Stomach smooth muscle (tissue), 2 donors: ENCODE data around the gene NFE2L3.

ENCODE experiments used
- H3K27ac ChIP-seq: one replicate; pipeline ENCODE4 v1.7.0; 2013; ENCODE audit warnings: mild to moderate bottlenecking, low read length, inconsistent platforms
- H3K27me3 ChIP-seq, 2 donors: one replicate each; pipeline ENCODE4 v1.7.0; 2013; ENCODE audit warnings: low read length in 2 of 2; ENCODE audit not compliant: insufficient read depth in 2 of 2, control insufficient read depth in 1 of 2
- H3K36me3 ChIP-seq, 2 donors: one replicate each; pipeline ENCODE4 v1.7.0; 2013; ENCODE audit warnings: low read length in 2 of 2; ENCODE audit not compliant: control insufficient read depth in 2 of 2, insufficient read depth in 2 of 2
- H3K4me1 ChIP-seq: one replicate; pipeline ENCODE4 v1.7.0; 2013; ENCODE audit warnings: low read length; ENCODE audit not compliant: control insufficient read depth, insufficient read depth
- H3K4me3 ChIP-seq, 2 donors: one replicate each; pipeline ENCODE4 v1.7.0; 2013; ENCODE audit warnings: low read length in 2 of 2
- H3K9ac ChIP-seq, 2 donors: one replicate each; pipeline ENCODE4 v1.7.0; 2013; ENCODE audit warnings: low read length in 2 of 2, mild to moderate bottlenecking in 1 of 2
- H3K9me3 ChIP-seq, 2 donors: one replicate each; pipeline ENCODE4 v1.7.0; 2013; ENCODE audit warnings: low read length in 2 of 2; ENCODE audit not compliant: control insufficient read depth in 2 of 2
- donor health status: healthy.
- donor health status: Pancreatic carcinoma.

The NFE2L3 gene

DNA sequence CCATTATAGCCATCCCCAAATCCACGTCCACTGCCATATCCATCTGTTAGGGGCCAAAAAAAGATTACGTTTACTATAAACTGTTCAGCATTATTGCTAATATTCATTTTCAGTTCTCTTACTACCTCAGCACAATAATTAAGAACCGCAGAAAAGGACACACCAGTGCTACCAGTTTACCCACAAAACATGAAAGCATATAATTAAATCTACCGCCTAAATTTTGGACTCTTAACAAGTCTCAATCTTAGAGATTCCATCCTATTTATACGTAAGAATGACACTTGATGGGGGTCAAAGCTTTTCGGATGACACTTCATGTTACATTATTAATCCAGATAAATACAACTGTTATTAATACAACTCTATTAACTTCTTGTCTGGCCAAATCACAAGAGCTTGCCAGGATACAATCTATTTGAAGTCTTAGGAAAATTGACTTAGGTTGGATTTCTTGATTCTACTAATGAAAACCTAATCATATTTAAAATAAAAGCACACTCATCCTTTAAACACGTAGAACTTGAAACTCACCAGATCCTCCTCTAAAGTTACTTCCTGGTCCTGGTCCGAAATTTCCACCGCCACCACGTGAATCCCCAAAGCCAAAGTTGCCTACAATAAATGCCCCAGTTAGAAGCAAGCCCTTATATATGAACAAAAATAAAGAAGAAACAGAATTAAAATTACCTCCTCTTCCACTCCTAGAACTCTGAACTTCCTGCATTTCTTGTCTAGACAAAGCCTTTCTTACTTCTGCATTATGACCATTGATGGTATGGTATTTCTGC is 44.1 kb downstream of the NFE2L3 start:
- Histone ChIP-seq H3K27ac (no peak overlapping the region), H3K36me3 (peaks cover 25 to 53% of the 10 kb centered on the region in 2 donors), H3K4me3 (no peak overlapping the region), H3K4me1 (peaks cover 18% of the 10 kb centered on the region), H3K27me3 (no peaks in the 10 kb centered on the region), H3K9me3 (no peaks in the 10 kb centered on the region), H3K9ac (peak overlapping the region in 1 of 2 donors; percentile 29)

DNA sequence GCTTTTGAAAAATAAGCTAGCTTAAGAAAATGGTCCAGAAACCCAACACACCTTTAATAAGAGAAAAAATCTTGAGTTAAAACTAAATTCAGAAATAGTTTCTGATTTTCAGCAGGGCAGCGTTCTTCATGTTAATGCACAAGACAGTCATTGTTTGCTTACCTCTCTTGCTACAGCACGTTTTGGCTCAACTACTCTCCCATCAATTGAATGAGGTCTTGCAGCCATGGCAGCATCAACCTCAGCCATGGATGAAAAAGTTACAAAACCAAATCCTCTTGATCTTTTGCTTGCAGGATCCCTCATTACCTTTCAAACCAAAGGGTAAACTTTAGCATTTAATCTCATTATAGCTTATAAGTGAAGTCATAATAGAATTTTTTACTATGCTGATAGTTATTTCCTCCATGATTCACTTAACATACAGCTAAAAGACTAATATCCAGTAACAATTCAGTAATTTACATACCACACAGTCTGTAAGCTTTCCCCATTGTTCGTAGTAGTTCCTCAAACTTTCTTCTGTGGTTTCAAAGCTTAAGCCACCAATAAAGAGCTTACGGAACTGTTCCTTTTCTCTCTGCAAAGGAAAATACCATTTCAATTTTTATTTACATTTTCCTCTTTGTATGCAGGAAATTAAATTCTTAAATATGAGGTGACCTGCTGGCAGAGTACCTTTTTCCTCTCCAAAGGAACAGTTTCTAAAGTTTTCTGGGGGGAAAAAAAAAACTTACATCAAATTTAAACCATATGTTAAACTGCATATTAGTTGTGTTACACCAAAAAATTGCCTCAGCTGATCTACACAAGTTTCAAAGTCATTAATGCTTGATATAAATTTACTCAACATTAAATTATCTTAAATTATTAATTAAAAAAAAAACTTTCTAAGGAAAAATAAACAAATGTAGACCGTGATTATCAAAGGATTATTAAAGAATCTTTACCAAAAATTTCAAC is 45.4 kb downstream of the NFE2L3 start:
- H3K36me3 ChIP-seq = peaks cover 15 to 42% of the 10 kb centered on the region in 2 donors
- H3K9me3 ChIP-seq = no peaks in the 10 kb centered on the region
- no peak overlapping the region for H3K27ac ChIP-seq
- peak overlapping the region; percentile 99 to 100 for H3K4me3 ChIP-seq
- H3K4me1 ChIP-seq = peaks cover 18% of the 10 kb centered on the region
- no peaks in the 10 kb centered on the region for H3K27me3 ChIP-seq
- H3K9ac ChIP-seq = no peak overlapping the region

DNA sequence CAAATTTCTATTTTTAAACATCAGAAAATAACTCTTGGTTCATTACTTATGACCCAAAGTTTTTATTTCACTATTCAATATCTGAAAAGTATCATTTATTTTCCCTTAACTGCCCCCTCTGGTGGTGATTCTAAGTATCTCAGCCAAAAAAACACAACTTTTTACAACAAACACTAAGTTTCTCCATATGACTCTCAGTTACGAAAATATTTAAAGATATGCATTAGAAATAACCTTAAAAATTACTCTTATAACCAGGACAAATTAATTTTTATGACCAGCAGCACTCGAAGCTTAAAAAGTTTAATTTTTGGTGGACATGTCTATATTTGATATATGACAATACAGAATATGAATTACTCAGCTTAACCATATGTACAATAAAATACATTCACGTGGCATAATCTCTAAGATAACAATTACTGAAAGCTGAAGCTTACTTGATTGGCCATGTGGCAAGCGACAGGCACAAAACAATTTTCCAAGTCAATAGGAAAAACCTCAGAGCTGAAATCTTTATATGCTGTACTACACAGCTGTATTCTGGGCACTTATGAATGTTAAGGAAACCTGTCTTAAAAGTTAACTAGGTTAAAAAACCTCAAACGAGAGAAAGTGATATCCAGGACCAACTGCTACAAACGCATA is 46.3 kb downstream of the NFE2L3 start:
- Histone ChIP-seq H3K9me3 (no peaks in the 10 kb centered on the region), H3K27me3 (no peaks in the 10 kb centered on the region), H3K27ac (peak overlapping the region; percentile 100), H3K36me3 (peaks cover 14 to 34% of the 10 kb centered on the region in 2 donors), H3K4me1 (peaks cover 21% of the 10 kb centered on the region), H3K4me3 (peak overlapping the region; percentile 99 to 100), H3K9ac (peak overlapping the region; percentile 100)

DNA sequence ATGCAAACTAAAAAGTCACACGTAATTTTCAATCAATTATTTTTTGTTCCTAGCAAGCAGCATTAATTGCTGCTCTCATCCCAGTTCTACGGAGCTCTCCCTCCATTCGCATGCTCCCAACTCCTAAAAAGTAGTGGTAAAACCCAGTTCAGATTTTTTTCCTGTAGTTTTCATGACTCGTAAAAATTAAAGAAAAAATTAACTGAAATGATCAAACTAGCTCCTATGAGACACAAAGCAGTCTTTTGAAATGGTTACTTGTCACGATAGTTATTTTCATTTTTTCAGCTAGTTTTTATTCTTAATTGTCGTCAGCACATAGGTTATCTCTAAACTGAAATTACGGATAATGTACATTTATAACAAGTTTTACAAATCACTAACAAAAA is 46.8 kb downstream of the NFE2L3 start:
- Histone ChIP-seq H3K27me3 (no peaks in the 10 kb centered on the region), H3K4me3 (peak overlapping the region; percentile 99 to 100)

DNA sequence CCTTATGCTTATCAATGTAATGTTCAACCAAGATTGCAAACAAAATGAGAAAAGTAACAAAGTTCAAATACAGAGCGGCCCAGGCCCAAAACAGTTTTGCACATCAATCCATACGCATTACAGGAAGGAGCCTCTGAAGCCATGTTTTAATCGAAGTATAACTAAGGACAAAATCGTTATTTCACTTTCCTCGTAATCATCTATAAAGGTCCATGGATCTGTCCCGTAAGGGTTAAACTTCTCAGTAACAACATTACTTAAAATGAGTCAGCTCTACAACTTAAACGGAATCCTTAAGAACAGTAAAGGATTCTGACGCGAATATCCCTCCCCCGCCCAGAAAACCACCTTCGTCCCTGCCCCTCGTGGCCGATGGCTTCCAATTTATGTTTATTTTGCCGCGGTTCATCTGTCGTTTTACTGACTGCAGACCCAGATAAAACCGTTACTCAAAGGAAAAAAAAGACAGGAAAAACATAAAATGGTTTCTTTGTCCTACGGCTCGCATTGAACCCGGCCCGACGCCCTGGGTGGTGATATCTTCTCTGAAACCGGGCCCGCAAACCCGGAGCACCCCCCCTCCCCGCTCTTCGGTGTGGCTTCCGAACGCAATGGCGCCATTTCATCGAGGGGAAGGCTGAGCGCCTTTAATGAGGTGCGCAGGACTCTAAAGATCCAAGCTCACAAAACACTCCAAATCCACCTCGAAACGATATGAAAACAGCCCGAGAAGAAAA is 47.5 kb downstream of the NFE2L3 start:
- peak overlapping the region; percentile 99 to 100 for H3K4me3 ChIP-seq
- peak overlapping the region; percentile 100 for H3K9ac ChIP-seq
- no peaks in the 10 kb centered on the region for H3K9me3 ChIP-seq
- H3K4me1 ChIP-seq = peaks cover 17% of the 10 kb centered on the region
- H3K27ac ChIP-seq = peak overlapping the region; percentile 100
- peaks cover 7 to 26% of the 10 kb centered on the region in 2 donors for H3K36me3 ChIP-seq
- no peaks in the 10 kb centered on the region for H3K27me3 ChIP-seq

More for the DNA sequence above, 46.8 kb downstream of the NFE2L3 start:
- Histone ChIP-seq H3K9ac (peak overlapping the region; percentile 100), H3K36me3 (peaks cover 9 to 29% of the 10 kb centered on the region in 2 donors), H3K27ac (peak overlapping the region; percentile 100), H3K9me3 (no peaks in the 10 kb centered on the region), H3K4me1 (peaks cover 19% of the 10 kb centered on the region)

DNA sequence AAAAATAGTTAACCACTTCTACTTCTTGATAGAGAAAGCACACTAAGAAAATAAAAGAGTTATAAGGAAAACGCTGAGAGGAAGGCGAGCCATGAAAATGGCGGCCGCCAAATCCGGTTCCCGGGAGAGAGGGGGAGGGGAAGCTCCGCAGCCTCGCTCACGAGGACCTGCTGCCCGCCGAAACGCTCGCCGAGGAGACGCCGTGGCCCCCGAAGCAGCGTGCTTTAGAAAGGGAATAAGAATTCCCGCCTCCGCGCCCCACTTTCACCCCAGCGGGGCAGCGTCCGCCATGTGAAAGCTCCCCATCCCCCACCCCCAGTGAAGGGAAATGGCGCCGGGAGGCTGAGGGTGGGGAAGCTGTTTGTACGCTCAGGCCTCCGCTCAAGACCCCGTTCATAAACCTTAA is 48.0 kb downstream of the NFE2L3 start:
- peaks cover 17% of the 10 kb centered on the region for H3K4me1 ChIP-seq
- peak overlapping the region; percentile 100 for H3K9ac ChIP-seq
- H3K4me3 ChIP-seq = peak overlapping the region; percentile 99 to 100
- no peaks in the 10 kb centered on the region for H3K9me3 ChIP-seq
- H3K27me3 ChIP-seq = no peaks in the 10 kb centered on the region
- peaks cover 7 to 26% of the 10 kb centered on the region in 2 donors for H3K36me3 ChIP-seq
- H3K27ac ChIP-seq = peak overlapping the region; percentile 100

DNA sequence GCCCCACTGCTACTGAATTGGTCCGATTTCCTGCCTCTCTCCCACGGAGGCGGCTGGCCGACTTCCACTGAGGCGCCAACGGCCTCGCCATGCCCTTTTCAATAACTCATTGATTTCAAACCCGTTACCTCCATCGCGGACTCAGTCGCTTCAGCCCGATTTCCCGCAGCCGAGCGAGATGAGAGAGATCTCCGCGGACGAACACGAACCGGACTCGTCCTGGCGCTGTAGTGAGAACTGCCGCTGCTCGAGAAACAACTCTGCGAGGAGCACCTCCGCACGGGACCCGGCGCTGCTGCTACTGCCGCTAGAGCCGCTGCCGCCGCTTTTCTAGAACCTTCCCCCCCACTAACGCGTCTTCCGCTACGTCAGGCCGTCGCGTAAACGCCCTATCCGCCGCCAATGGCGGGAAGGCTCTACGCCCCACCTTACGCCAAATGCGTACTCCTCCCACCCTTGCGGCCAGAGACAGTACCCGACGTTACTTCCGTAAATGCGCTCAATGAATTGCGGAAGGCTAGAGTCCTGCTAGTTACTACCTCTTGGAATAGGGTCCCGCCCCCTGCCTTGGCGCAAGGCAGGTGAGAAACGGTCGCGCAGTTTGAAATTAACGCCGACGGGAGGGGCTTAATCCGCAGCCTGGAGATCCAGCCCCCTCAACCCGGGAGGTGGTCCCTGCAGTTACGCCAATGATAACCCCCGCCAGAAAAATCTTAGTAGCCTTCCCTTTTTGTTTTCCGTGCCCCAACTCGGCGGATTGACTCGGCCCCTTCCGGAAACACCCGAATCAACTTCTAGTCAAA is 48.6 kb downstream of the NFE2L3 start, which contains the start of gene HNRNPA2B1:
Gene HNRNPA2B1 (minus strand): TSS at position 303 of the 803 bp plus-strand sequence. CDS start 169 bp downstream, at position 134.
- H3K9me3 ChIP-seq = no peaks in the 10 kb centered on the region
- peaks cover 17% of the 10 kb centered on the region for H3K4me1 ChIP-seq

DNA sequence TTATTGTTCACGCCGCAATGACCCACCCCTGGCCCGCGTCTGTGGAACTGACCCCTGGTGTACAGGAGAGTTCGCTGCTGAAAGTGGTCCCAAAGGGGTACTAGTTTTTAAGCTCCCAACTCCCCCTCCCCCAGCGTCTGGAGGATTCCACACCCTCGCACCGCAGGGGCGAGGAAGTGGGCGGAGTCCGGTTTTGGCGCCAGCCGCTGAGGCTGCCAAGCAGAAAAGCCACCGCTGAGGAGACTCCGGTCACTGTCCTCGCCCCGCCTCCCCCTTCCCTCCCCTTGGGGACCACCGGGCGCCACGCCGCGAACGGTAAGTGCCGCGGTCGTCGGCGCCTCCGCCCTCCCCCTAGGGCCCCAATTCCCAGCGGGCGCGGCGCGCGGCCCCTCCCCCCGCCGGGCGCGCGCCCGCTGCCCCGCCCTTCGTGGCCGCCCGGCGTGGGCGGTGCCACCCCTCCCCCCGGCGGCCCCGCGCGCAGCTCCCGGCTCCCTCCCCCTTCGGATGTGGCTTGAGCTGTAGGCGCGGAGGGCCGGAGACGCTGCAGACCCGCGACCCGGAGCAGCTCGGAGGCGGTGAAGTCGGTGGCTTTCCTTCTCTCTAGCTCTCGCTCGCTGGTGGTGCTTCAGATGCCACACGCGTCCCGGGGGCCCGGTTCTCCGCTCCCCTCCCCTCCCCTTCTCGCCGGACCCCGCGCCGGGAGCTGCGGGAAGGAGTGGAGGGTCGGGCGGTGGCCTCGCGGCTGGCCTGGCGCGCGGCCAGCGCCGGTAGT is 49.4 kb downstream of the NFE2L3 start, which contains the start of gene CBX3:
Gene CBX3 (plus strand): TSS at position 499 of the 772 bp plus-strand sequence. CDS start 1,254 bp downstream, outside the sequence.
- H3K36me3 ChIP-seq = peaks cover 5 to 13% of the 10 kb centered on the region in 2 donors
- H3K27ac ChIP-seq = peak within 1 kb of the TSS; percentile 100
- no peaks in the 10 kb centered on the region for H3K9me3 ChIP-seq
- peak within 1 kb of the TSS; percentile 99 to 100 for H3K4me3 ChIP-seq
- no peaks in the 10 kb centered on the region for H3K27me3 ChIP-seq
- peaks cover 10% of the 10 kb centered on the region for H3K4me1 ChIP-seq
- peak within 1 kb of the TSS; percentile 100 for H3K9ac ChIP-seq

More for the DNA sequence above, 48.6 kb downstream of the NFE2L3 start, which contains the start of gene HNRNPA2B1:
- Histone ChIP-seq H3K36me3 (peaks cover 7 to 20% of the 10 kb centered on the region in 2 donors), H3K9ac (peak within 1 kb of the TSS; percentile 100), H3K4me3 (peak within 1 kb of the TSS; percentile 99 to 100), H3K27me3 (no peaks in the 10 kb centered on the region), H3K27ac (peak within 1 kb of the TSS; percentile 100)
